CD4-positive, alpha-beta T cell treated with Interleukin-17A for 4 hours (primary cell): Measurements from ENCODE around the gene SLC5A3.

Experiments
- DNase-seq: peaks from one replicate; pipeline ENCODE4 v3.0.0-alpha.2; 2020; ENCODE audit warnings: mixed read lengths

SLC5A3 gene

GRCh38 chr21:34105947-34106541, 32.7 kb downstream of the SLC5A3 start:
- no peak for DNase-seq

GRCh38 chr21:34107606-34108005, 34.2 kb downstream of the SLC5A3 start:
- DNase-seq, result no peak

- no peak for DNase-seq
These were observed 35.7 kb downstream of the SLC5A3 start for GRCh38 chr21:34109075-34109474.

GRCh38 chr21:34110594-34111202, 37.3 kb downstream of the SLC5A3 start:
- DNase-seq, result no peak

- DNase-seq, result no peak
These were observed 39.1 kb downstream of the SLC5A3 start for GRCh38 chr21:34112316-34113033.

GRCh38 chr21:34113842-34114241, 40.5 kb downstream of the SLC5A3 start:
- DNase-seq, result no peak

GRCh38 chr21:34115160-34115559, 41.8 kb downstream of the SLC5A3 start:
- DNase-seq, result no peak

- DNase-seq, result no peak
These were observed 43.2 kb downstream of the SLC5A3 start for GRCh38 chr21:34116569-34116968.

GRCh38 chr21:34120867-34121266, 47.5 kb downstream of the SLC5A3 start:
- DNase-seq, result no peak

- DNase-seq, result no peak
These were observed 48.7 kb downstream of the SLC5A3 start for GRCh38 chr21:34122047-34122446.
